ENCODE results near the gene MON2.
"Not testable (repeated sequence)": the region's sequence is repeated elsewhere in the genome, so short reads cannot be mapped to it uniquely, and the experiment has no call there.

Gene MON2

GRCh38 chr12:62471734-62472133 lies 5.1 kb downstream of the MON2 start:
- no peak for DNase-seq

- DNase-seq, result no peak
Measured at GRCh38 chr12:62472472-62472871, 5.8 kb downstream of the MON2 start.

- no peak for DNase-seq
Measured at GRCh38 chr12:62481843-62482540, 15.4 kb downstream of the MON2 start.

GRCh38 chr12:62482769-62483168 lies 16.1 kb downstream of the MON2 start:
- no peak for DNase-seq

GRCh38 chr12:62484233-62484632 lies 17.6 kb downstream of the MON2 start:
- no peak for DNase-seq

- DNase-seq, result no peak
Measured at GRCh38 chr12:62505786-62506185, 39.2 kb downstream of the MON2 start.

- DNase-seq, result no peak
Measured at GRCh38 chr12:62512901-62513300, 46.3 kb downstream of the MON2 start.

- not testable (repeated sequence) for DNase-seq
Measured at GRCh38 chr12:62514080-62514479, 47.5 kb downstream of the MON2 start.

- DNase-seq, result no peak
Measured at GRCh38 chr12:62516927-62517326, 50.3 kb downstream of the MON2 start.

GRCh38 chr12:62517887-62518286 lies 51.3 kb downstream of the MON2 start:
- DNase-seq, result no peak

GRCh38 chr12:62519043-62519442 lies 52.4 kb downstream of the MON2 start:
- no peak for DNase-seq

GRCh38 chr12:62520361-62520760 lies 53.7 kb downstream of the MON2 start:
- DNase-seq, result no peak

- DNase-seq, result no peak
Measured at GRCh38 chr12:62522984-62523383, 56.4 kb downstream of the MON2 start.

- DNase-seq, result no peak
Measured at GRCh38 chr12:62523619-62524018, 57.0 kb downstream of the MON2 start.

GRCh38 chr12:62525271-62525670 lies 58.6 kb downstream of the MON2 start:
- no peak for DNase-seq

GRCh38 chr12:62530596-62530995 lies 64.0 kb downstream of the MON2 start:
- DNase-seq, result no peak

GRCh38 chr12:62532333-62532732 lies 65.7 kb downstream of the MON2 start:
- DNase-seq, result no peak

GRCh38 chr12:62533087-62533754 lies 66.6 kb downstream of the MON2 start:
- no peak for DNase-seq

- DNase-seq, result no peak
Measured at GRCh38 chr12:62533755-62534107, 67.1 kb downstream of the MON2 start.

GRCh38 chr12:62536546-62536945 lies 69.9 kb downstream of the MON2 start:
- DNase-seq, result no peak

- DNase-seq, result no peak
Measured at GRCh38 chr12:62537551-62537950, 70.9 kb downstream of the MON2 start.

- DNase-seq, result no peak
Measured at GRCh38 chr12:62540354-62540753, 73.7 kb downstream of the MON2 start.

- DNase-seq, result no peak
Measured at GRCh38 chr12:62542814-62543213, 76.2 kb downstream of the MON2 start.

- DNase-seq, result no peak
Measured at GRCh38 chr12:62543324-62543723, 76.7 kb downstream of the MON2 start.

GRCh38 chr12:62543741-62544140 lies 77.1 kb downstream of the MON2 start:
- DNase-seq, result no peak
